Activated B cell treated with CpG ODN at 0.5 μM for 24 hours (primary cell): Measurements from ENCODE around the gene TBC1D14. TPM values are rescaled to one million over a fixed set of nuclear protein-coding genes. Genes with fewer than 3 reads are reported as not detected.
A peak's percentile ranks its signal among the peaks of the same experiment; 100 is the strongest.
"Not testable (repeated sequence)": the region's sequence is repeated elsewhere in the genome, so short reads cannot be mapped to it uniquely, and the experiment has no call there.

Source experiments
- ATAC-seq: fragments of 200-7000 bp; cut with Tn5 transposase; one replicate; pipeline ENCODE4 v1.10.0; 2021; ENCODE audit warnings: low read depth, mild to moderate bottlenecking, moderate library complexity
- CTCF ChIA-PET: fragments of 350-600 bp; sonication (Branson Sonifier 250); formaldehyde crosslinking; loops from one replicate; lab custom pipeline; 2021; ENCODE audit warnings: antibody characterized with exemption; lab: Charles Lee
- POLR2A ChIA-PET: fragments of 350-600 bp; sonication (Branson Sonifier 250); formaldehyde crosslinking; loops from one replicate; lab custom pipeline; 2021; ENCODE audit warnings: antibody characterized with exemption; lab: Charles Lee
- DNase-seq: peaks from one replicate; pipeline ENCODE4 v3.0.0; 2022
- H3K27ac Mint-ChIP-seq: one replicate; pipeline ENCODE4 v1.8.0; 2020; ENCODE audit warnings: mixed read lengths
- H3K27me3 Mint-ChIP-seq: one replicate; pipeline ENCODE4 v1.8.0; 2021; ENCODE audit warnings: mixed read lengths
- H3K36me3 Mint-ChIP-seq: one replicate; pipeline ENCODE4 v1.8.0; 2021; ENCODE audit warnings: low read depth, mixed read lengths
- H3K4me1 Mint-ChIP-seq: one replicate; pipeline ENCODE4 v1.8.0; 2021; ENCODE audit warnings: mixed read lengths
- H3K4me3 Mint-ChIP-seq: one replicate; pipeline ENCODE4 v1.8.0; 2020; ENCODE audit warnings: mild to moderate bottlenecking, mixed read lengths
- H3K9me3 Mint-ChIP-seq: one replicate; pipeline ENCODE4 v1.8.0; 2020; ENCODE audit warnings: mixed read lengths
- CTCF ChIP-seq: fragments of 200-600 bp; IDR thresholded peaks from one replicate; pipeline ENCODE4 v1.8.0; 2022; ENCODE audit warnings: antibody characterized with exemption, mild to moderate bottlenecking
- intact Hi-C: fragments of 100-400 bp; cut with micrococcal nuclease; formaldehyde crosslinking; loops from one replicate; pipeline ENCODE4 v1.15.1; 2024
- total RNA-seq: library from RNA; stranded (reverse); gene quantifications from 2 replicates; pipeline ENCODE4 v1.2.3, GENCODE V29; 2022

The TBC1D14 gene
- total RNA-seq, 1 donor from 2014 or later: 35.1 TPM

- Mint-ChIP-seq H3K36me3 (peaks cover 3% of the 10 kb centered on the region), H3K4me1 (peaks cover 23% of the 10 kb centered on the region), H3K27me3 (peaks cover 5% of the 10 kb centered on the region), H3K9me3 (no peaks in the 10 kb centered on the region), H3K27ac (no peak overlapping the region), H3K4me3 (no peak overlapping the region)
- no peak for DNase-seq
- ChIA-PET POLR2A (interaction anchor here (0.7 to 5.5 kb wide), 2 partner anchors 105 to 162 kb away, joined by 5 to 55 read pairs; partner anchors contain the start of gene GRPEL1), CTCF (interaction anchor here (0.5 to 1.0 kb wide), 2 partner anchors 165 to 166 kb away, joined by 3 to 4 read pairs; no protein-coding TSS in a partner anchor)
- no peak for TF ChIP-seq CTCF
- intact Hi-C loops: no loop called here
- no peak for ATAC-seq
Observed at GRCh38 chr4:6905516-6906445, 3.8 kb upstream of the TBC1D14 start.

- ATAC-seq, intact Hi-C loops, H3K27ac Mint-ChIP-seq, H3K4me3 Mint-ChIP-seq, H3K9me3 Mint-ChIP-seq, H3K36me3 Mint-ChIP-seq, H3K27me3 Mint-ChIP-seq, DNase-seq: not testable (repeated sequence)
- H3K4me1 Mint-ChIP-seq: peaks cover 30% of the 10 kb centered on the region
- CTCF ChIA-PET: interaction anchor here (0.5 to 1.0 kb wide), 2 partner anchors 164 to 165 kb away, joined by 3 to 4 read pairs; no protein-coding TSS in a partner anchor
- POLR2A ChIA-PET: interaction anchor here (0.7 to 5.5 kb wide), 2 partner anchors 105 to 161 kb away, joined by 5 to 55 read pairs; partner anchors contain the start of gene GRPEL1
Observed at GRCh38 chr4:6906486-6906885, 3.1 kb upstream of the TBC1D14 start.

- POLR2A ChIA-PET: interaction anchor here (0.6 to 5.5 kb wide), 4 partner anchors 129 to 690 kb away, joined by 5 to 55 read pairs (median 16); partner anchors contain the start of genes GRPEL1 and TADA2B
- CTCF ChIA-PET: interaction anchor here (0.7 to 3.0 kb wide), 2 partner anchors 162 to 199 kb away, joined by 3 to 15 read pairs; partner anchors contain the start of gene MRFAP1L1
Observed at GRCh38 chr4:6907658-6908191, 1.9 kb upstream of the TBC1D14 start.

GRCh38 chr4:6908432-6909112, 1.1 kb upstream of the TBC1D14 start:
- POLR2A ChIA-PET: interaction anchor here (0.6 to 5.5 kb wide), 23 partner anchors 9 to 689 kb away, joined by 3 to 56 read pairs (median 8); partner anchors contain the start of genes BLOC1S4, GRPEL1, MRFAP1 and MRFAP1L1
- Mint-ChIP-seq H3K9me3 (no peaks in the 10 kb centered on the region), H3K27me3 (peaks cover 5% of the 10 kb centered on the region), H3K36me3 (peaks cover 3% of the 10 kb centered on the region), H3K4me3 (peak overlapping the region; percentile 87), H3K27ac (peak overlapping the region; percentile 83), H3K4me1 (peaks cover 43% of the 10 kb centered on the region)
- CTCF ChIA-PET: interaction anchor here (0.9 to 3.0 kb wide), 4 partner anchors 55 to 161 kb away, joined by 3 to 15 read pairs (median 5); no protein-coding TSS in a partner anchor
- ATAC-seq (no peak), DNase-seq (no peak)
- intact Hi-C loops: loop anchor here (1.0 to 2.0 kb wide), 9 partner anchors 9 to 268 kb away; partner anchors contain the start of genes GRPEL1, KIAA0232, MRFAP1 and MRFAP1L1
- TF ChIP-seq CTCF: no peak

More at GRCh38 chr4:6907658-6908191, 1.9 kb upstream of the TBC1D14 start:
- Mint-ChIP-seq H3K27ac (no peak overlapping the region), H3K27me3 (peaks cover 5% of the 10 kb centered on the region), H3K4me3 (peak overlapping the region; percentile 52), H3K4me1 (peaks cover 39% of the 10 kb centered on the region), H3K9me3 (no peaks in the 10 kb centered on the region), H3K36me3 (peaks cover 3% of the 10 kb centered on the region)
- DNase-seq: no peak
- no peak for TF ChIP-seq CTCF
- no peak for ATAC-seq
- intact Hi-C loops: loop anchor here (2.0 kb wide), 1 partner anchor 57 kb away; no protein-coding TSS in a partner anchor

GRCh38 chr4:6909970-6910339, 329 bp downstream of the TBC1D14 start:
- ChIA-PET POLR2A (interaction anchor here (0.7 to 5.5 kb wide), 21 partner anchors 8 to 271 kb away, joined by 3 to 56 read pairs (median 10); partner anchors contain the start of genes BLOC1S4, GRPEL1, MRFAP1 and MRFAP1L1), CTCF (interaction anchor here (0.7 to 3.0 kb wide), 3 partner anchors 77 to 160 kb away, joined by 3 to 15 read pairs (median 7); no protein-coding TSS in a partner anchor)
- ATAC-seq: no peak
- H3K4me3 Mint-ChIP-seq: peak overlapping the region; percentile 85
- no peaks in the 10 kb centered on the region for H3K9me3 Mint-ChIP-seq
- H3K4me1 Mint-ChIP-seq: peaks cover 45% of the 10 kb centered on the region
- no peak for TF ChIP-seq CTCF
- peak overlapping the region; percentile 86 for H3K27ac Mint-ChIP-seq
- H3K27me3 Mint-ChIP-seq: peaks cover 5% of the 10 kb centered on the region
- H3K36me3 Mint-ChIP-seq: peaks cover 3% of the 10 kb centered on the region
- no peak for DNase-seq
- intact Hi-C loops: loop anchor here (1.0 to 2.0 kb wide), 9 partner anchors 7 to 270 kb away; partner anchors contain the start of genes GRPEL1, KIAA0232, MRFAP1 and MRFAP1L1
